ENCODE results near the gene MAP3K14. TPM values are rescaled to one million over a fixed set of nuclear protein-coding genes. Genes with fewer than 3 reads are reported as not detected.

The MAP3K14 gene
- total and polyA plus RNA-seq, 10 of the 15 experiments (the other 5 are each of a cell fraction or from before 2014, with no cell fraction given) = 2.1 to 33.3 (median 19.7) TPM

- TF ChIP-seq ATF2 (IDR thresholded peaks at IDR 0.05; ENCODE audit: low read length) (peak; percentile 99), HDAC6 (IDR thresholded peaks at IDR 0.05; ENCODE audit: unreplicated experiment) (no peak), BMI1 (IDR thresholded peaks at IDR 0.05; ENCODE audit: borderline replicate concordance) (peak; percentile 83), SMARCA5 (IDR thresholded peaks at IDR 0.05) (no peak; the same call in 1 of the 2 replicates), RB1 (IDR thresholded peaks at IDR 0.05; ENCODE audit: borderline replicate concordance) (no peak), PRDM15 (CRISPR knock-in tag; IDR thresholded peaks at IDR 0.05) (no peak), IKZF1 (conservative IDR thresholded peaks at IDR 0.05) (peak; percentile 67), STAT1 (conservative IDR thresholded peaks at IDR 0.05) (no peak), EGR1 (IDR thresholded peaks at IDR 0.05; ENCODE audit: borderline replicate concordance in 1 of 2, low read depth in 2 of 2, low read length in 2 of 2) (no peak), ZNF217 (IDR thresholded peaks at IDR 0.05) (no peak), SIN3A (IDR thresholded peaks at IDR 0.05; ENCODE audit: low read depth, low read length) (0 out of 2 replicates have a peak, but pooled peaks have one; percentile 29)
Observed at GRCh38 chr17:45307290-45308015, 9.4 kb downstream of the MAP3K14 start (continued).

Measured in GM12878 (cell line).